HL-60 (cell line): Measurements from ENCODE around the gene LINGO1.

Experiments used
- DNase-seq, 2 experiments: peaks; one replicate each; pipeline ENCODE4 v3.0.0-alpha.2; 2010 to 2020; ENCODE audit warnings: low read depth in 1 of 2, low spot score in 1 of 2
- H3K27ac ChIP-seq: fragments of 250-450 bp; sonication (Bioruptor Pico); replicated peaks from 2 replicates; pipeline ENCODE4 v1.5.1; 2020; ENCODE audit warnings: mild to moderate bottlenecking, moderate library complexity
- H3K27me3 ChIP-seq: fragments of 250-450 bp; sonication (Bioruptor Pico); 2 replicates; pipeline ENCODE4 v1.5.1; 2021; ENCODE audit warnings: mild to moderate bottlenecking, moderate library complexity; ENCODE audit not compliant: insufficient read depth, poor library complexity, severe bottlenecking
- H3K4me3 ChIP-seq: replicated peaks from 2 replicates; pipeline ENCODE4 v1.5.1; 2011; ENCODE audit warnings: mild to moderate bottlenecking, control low read depth, low read length; ENCODE audit not compliant: insufficient read depth
- GABPA ChIP-seq: IDR thresholded peaks from 2 replicates; pipeline ENCODE4 v1.6.1; 2012; ENCODE audit warnings: low read depth
- POLR2AphosphoS5 ChIP-seq: IDR thresholded peaks from 2 replicates; pipeline ENCODE4 v1.6.1; 2012; ENCODE audit warnings: low read depth
- SPI1 ChIP-seq: IDR thresholded peaks from 2 replicates; pipeline ENCODE4 v1.6.1; 2012; ENCODE audit warnings: low read depth, mild to moderate bottlenecking, borderline replicate concordance
- TF ChIP-seq, protein P1 (sequence below): IDR thresholded peaks from one replicate; pipeline ENCODE4 v1.5.1; 2011; ENCODE audit warnings: low read length, control low read depth, inconsistent platforms; ENCODE audit not compliant: insufficient read depth
- TF ChIP-seq, protein P2 (sequence below): IDR thresholded peaks from 2 replicates; pipeline ENCODE4 v1.6.1; 2012; ENCODE audit warnings: low read depth; ENCODE audit not compliant: insufficient replicate concordance

LINGO1 gene

DNA sequence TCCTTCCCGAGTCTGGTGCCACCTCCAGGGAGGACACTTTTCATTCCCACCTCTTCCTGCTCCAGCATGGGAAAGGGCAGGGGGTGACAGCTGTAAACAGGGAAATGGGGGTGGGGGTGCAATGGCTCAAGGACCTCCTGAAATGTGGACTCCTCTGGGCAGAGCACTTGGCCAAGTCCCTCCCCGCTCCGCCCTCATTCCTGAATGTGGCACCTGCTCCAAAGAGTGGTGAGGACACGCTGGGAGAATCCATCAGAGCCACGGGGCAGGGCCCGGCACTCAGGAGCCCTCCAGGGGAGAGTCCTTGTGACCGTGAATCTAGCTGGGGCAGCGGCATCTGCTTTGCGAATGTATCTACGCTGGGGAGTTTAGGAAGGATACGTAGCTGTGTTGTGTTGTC, 11.1 kb upstream of the LINGO1 start:
- Histone ChIP-seq H3K4me3 (no peak overlapping the region), H3K27me3 (peaks cover under 1% of the 10 kb centered on the region), H3K27ac (no peak overlapping the region)
- no peak for DNase-seq
- TF ChIP-seq, protein P1, sequence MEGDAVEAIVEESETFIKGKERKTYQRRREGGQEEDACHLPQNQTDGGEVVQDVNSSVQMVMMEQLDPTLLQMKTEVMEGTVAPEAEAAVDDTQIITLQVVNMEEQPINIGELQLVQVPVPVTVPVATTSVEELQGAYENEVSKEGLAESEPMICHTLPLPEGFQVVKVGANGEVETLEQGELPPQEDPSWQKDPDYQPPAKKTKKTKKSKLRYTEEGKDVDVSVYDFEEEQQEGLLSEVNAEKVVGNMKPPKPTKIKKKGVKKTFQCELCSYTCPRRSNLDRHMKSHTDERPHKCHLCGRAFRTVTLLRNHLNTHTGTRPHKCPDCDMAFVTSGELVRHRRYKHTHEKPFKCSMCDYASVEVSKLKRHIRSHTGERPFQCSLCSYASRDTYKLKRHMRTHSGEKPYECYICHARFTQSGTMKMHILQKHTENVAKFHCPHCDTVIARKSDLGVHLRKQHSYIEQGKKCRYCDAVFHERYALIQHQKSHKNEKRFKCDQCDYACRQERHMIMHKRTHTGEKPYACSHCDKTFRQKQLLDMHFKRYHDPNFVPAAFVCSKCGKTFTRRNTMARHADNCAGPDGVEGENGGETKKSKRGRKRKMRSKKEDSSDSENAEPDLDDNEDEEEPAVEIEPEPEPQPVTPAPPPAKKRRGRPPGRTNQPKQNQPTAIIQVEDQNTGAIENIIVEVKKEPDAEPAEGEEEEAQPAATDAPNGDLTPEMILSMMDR = no peak
- TF ChIP-seq, protein P2, sequence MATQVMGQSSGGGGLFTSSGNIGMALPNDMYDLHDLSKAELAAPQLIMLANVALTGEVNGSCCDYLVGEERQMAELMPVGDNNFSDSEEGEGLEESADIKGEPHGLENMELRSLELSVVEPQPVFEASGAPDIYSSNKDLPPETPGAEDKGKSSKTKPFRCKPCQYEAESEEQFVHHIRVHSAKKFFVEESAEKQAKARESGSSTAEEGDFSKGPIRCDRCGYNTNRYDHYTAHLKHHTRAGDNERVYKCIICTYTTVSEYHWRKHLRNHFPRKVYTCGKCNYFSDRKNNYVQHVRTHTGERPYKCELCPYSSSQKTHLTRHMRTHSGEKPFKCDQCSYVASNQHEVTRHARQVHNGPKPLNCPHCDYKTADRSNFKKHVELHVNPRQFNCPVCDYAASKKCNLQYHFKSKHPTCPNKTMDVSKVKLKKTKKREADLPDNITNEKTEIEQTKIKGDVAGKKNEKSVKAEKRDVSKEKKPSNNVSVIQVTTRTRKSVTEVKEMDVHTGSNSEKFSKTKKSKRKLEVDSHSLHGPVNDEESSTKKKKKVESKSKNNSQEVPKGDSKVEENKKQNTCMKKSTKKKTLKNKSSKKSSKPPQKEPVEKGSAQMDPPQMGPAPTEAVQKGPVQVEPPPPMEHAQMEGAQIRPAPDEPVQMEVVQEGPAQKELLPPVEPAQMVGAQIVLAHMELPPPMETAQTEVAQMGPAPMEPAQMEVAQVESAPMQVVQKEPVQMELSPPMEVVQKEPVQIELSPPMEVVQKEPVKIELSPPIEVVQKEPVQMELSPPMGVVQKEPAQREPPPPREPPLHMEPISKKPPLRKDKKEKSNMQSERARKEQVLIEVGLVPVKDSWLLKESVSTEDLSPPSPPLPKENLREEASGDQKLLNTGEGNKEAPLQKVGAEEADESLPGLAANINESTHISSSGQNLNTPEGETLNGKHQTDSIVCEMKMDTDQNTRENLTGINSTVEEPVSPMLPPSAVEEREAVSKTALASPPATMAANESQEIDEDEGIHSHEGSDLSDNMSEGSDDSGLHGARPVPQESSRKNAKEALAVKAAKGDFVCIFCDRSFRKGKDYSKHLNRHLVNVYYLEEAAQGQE = no peak

DNA sequence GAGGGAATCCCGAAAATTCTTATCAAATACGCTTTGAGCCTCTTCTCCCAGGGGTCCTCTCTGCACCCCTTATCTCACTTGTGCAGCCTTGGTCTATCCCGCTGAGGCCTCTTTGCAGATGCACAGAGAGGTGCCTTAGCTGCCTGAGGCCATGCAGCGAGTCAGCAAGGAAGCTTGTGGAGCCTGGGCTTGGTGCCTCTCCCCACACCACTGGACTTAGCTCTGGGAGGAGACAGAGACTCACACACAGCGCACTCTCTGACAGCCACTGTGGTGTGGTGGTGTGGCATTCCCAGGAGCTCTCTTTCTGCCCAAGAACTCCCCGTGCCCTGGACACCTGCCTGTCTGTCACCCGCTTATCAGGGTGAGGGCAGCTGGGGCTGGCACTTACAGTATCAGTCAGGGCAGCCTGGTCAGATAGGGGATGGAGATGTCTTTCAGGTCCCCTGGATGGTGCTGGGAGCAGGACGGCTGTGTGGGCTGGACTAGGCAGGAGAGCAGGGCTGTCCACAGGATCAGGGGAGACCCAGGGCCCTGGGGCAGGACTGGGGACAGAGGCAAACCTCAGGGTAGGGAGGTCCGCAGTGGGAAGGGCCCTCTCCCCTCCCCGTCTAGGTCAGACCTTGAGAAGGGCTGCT, 10.2 kb upstream of the LINGO1 start:
- H3K27me3 ChIP-seq = peaks cover 4% of the 10 kb centered on the region
- no peak for DNase-seq
- no peak overlapping the region for H3K4me3 ChIP-seq
- no peak overlapping the region for H3K27ac ChIP-seq
- no peak for TF ChIP-seq POLR2AphosphoS5
- TF ChIP-seq SPI1 = no peak
- TF ChIP-seq, protein P1 = no peak
- TF ChIP-seq, protein P2 = no peak
- no peak for TF ChIP-seq GABPA

DNA sequence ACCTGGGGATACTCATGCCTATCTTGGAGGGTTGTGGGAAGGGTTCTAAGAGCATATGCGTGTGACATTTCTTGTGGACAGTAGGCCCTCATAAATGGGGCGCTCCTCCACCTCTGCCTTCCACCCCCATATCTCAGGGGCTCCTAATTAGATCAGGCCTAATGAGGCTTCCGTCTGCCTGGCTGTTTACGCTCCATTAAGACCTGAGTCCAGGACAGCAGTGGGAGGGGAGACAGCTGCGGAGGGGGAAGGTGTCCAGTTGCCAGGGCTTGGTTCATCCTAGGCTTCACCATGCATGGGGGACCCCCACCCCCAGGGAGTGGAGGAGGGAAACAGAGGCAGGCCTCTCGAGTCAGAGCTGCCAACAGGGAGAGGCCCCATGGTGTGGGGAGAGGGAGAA, 9.3 kb upstream of the LINGO1 start:
- H3K27me3 ChIP-seq = peaks cover 4% of the 10 kb centered on the region
- no peak overlapping the region for H3K4me3 ChIP-seq
- no peak overlapping the region for H3K27ac ChIP-seq
- DNase-seq = no peak
- TF ChIP-seq POLR2AphosphoS5 = no peak
- TF ChIP-seq, protein P2 = no peak
- TF ChIP-seq GABPA = no peak
- TF ChIP-seq, protein P1 = no peak
- TF ChIP-seq SPI1 = no peak
